ENCODE data around the gene SDK2.
A peak's percentile ranks its signal among the peaks of the same experiment; 100 is the strongest.

Gene SDK2

DNA sequence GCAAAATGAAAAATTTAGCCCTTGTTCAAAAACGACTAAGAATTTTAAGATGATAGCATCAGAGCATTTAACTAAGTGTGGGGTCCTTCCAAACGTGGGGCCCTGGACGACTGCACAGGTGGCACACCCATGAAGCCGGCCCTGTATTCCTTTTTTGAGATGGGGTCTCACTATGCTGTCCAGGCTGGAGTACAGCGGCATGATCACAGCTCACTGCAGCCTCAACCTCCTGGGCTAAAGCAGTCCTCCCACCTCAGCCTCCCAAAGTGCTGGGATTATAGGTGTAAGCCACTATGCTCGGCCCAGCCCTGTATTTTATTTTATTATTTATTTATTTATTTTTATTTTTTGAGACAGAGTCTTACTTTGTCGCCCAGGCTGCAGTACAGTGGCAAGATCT lies 241.8 kb downstream of the SDK2 start:
- no peak for DNase-seq

DNA sequence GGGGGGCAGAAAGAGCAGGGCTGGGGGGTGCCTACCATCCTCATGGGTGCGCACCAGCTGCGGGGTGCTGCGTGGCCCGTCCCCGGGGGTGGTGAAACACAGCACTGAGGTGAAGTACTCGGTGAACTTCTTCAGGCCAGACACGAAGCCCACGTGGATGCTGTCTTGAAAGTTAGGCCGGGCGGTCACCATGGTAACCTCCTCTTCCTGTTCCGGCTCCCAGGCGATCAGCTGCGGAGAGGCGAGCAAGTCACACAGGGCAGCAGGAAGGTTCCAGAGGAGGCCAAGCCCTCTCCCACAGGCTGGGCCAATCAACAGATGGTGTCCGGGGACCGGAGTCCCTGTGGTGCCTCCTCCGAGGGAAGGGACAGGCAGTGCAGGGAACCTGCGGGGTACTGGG lies 242.3 kb downstream of the SDK2 start:
- peak; percentile 83 for DNase-seq

DNA sequence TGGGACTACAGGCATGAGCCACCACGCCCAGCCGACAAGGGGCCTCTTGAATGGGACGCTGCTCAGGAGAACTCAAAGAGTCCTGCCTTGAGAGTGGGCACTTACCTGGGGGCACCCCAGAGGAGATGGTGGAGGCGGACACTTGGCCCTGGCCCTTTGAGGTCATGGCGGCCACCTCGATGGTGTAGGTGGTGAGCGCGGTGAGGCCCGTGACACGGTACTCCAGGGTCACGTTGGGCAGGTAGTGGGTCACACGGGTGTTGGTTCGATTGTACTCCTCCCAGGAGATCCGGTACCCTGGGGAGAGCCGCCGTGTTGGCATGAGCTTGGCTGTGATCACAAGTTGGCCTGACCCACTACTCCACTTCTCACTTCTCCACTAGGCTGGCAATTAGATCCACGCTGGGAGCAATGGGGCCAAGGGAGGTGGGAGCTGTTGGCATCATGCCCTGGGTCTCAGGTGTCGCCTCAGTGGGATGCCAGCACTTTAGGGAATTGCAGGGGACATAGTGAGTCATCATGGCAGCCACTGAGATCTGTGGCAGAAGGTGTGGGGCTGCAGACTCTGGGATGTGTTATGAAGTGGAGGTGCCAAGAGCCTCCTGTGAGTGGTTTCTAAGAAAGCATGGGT lies 243.2 kb downstream of the SDK2 start:
- DNase-seq: no peak

DNA sequence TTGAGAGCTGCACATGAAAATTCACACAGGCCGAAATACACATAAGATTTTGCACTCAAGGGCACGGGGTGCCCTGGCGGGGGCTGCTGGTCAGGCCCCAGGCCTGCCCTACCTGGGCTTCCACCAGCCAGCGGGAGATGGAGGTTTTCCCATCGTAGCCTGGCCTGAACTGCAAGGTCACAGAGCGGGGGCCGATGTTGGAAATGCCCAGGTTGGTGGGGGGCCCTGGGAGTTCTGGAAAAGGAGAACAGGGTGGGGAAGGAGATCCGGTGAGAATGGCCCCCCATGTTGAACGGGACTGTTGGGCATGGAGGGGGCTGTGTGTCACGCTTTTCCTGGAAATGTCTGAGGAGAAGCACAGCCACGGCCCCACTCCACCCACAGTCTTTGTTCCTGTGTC lies 245.2 kb downstream of the SDK2 start:
- DNase-seq: no peak

DNA sequence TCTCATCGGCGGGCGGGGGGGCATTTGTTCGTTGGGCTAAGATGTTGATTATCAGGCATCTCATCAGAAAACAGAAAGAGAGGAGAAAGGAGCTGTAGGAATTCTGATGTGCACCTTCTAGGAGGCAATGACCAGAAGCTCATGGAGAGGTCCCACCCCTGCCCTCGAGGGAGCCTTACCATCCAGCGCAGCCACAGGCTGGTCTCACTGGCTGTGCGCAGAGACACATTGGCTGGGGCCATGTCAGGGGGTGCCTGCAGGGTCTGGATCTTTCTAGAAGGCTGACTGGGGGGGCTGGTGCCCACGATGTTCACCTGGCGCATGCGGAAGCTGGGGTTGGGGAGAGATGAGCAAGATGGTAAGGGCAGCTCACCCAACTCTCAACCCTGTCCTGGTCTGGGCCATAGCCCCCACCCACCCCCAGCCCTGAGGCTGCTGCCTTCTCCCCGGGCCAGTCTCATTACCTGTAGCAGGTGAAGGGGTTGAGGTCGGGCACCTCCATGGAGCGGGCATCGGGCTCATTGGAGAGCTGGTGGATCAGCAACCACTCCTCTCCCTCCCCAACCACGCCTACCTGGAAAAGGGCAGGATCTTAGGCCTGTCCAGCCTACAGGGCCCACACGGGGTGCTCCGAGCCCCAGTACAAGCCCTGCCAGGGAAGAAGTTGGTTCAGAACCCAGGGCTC lies 246.2 kb downstream of the SDK2 start:
- DNase-seq: no peak

DNA sequence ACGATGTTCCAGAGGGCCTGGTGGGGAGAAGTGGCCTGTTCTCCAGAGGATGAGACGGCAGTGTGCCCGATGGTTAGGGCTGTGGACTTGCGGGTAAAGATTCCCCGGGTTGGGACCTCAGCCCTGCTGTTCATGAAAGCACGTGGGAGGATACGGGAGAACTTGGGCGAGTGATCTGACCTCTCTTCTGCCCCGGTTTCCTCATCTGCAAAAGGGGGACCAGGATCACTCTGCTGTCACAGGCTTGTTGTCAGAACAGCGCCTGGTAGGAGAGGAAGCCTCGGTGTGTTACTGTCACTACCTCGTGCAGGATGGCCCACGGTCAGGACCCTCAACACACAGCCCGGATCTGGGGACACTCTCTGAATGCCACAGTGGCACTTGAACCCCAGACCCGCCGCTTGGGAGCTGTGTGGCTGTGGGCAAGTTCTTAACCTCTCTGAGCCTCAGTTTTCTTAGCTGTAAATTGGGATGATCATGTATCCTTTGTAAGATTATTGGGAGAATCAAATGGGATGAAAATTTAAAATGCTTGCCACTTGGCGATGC lies 246.9 kb downstream of the SDK2 start:
- DNase-seq: no peak

DNA sequence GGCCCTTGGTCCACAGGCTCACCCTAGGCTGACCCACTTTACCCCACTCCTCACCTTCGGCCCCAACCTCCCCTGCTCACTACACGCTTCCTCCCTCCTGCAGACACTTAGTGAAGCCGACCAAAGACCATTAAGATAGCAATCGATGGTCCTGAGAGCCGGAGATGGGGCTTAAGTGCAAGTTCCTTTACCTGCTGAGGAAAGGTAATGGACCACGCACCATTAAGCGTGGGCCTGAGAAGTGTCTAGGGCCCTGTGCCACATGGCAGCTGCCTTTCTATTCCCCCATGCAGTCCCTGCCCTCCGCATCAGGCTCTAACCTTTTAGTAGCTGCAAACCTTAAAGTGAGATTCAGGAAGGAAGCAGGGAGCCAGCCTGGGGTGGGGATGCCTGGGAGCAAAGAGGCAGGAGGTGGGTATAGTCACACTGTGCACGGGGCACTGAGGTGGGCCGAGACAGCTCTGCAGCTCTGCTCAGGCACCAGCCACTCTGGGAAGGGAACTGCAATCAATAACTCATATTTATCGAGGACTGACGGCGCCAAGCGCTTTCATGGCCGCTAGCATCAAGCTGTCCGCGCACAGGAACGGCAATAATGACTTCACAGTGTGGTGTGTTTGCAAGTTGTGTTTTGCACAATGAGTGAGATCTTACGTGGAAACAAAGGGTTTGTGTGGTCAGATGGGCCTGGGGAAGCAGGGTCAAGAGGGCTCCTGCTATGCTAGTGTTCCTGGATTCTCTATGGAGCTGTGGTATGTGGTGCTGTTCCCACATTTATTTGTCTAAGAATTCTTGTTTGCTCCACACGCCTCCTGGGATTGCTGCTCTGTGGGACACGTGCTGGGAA lies 247.6 kb downstream of the SDK2 start:
- DNase-seq: no peak

DNA sequence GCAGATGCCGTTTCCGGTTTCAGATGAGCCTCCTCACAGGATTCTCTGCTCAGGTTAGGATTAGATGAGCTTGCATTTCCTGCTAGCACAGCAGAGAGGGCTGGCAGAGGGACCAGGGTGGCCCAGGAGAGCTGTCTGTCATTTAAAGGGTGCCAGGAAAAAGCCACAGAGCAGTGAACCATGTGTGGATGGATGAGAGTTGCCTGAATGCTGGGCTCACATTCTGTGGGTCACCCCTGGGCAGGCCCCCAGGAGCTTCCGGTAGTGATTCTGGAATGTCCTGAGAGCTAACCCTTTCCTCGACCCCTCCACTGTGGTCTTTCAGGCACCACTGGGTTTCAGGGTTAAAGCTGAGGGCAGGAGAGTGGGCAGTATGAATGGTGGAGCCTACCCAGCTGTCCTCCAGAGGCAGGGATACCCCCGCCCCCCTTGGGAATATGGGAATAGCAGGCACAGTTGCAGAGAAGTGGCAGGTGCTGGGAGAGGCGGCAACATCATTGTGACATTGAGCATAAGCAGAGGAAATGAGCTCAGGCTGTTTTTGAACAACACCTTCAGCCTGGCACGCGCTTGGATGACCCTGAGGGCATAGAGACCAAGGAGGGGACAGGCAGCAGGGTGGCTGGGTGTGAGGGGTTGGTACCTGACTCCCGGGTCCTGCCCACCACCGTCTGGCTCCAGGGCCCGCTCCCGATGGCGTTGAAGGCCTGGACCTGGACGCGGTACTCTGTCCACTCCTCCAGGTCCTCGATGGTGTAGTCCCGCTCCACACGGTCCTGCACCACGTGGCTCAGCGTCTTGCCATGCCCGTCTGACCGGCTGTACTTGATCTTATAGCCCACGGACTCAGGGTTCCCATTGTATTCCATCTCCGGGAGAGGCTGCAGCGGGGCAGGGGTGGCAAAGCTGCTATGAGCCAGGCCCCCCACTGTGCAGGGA lies 249.5 kb downstream of the SDK2 start:
- no peak for DNase-seq

DNA sequence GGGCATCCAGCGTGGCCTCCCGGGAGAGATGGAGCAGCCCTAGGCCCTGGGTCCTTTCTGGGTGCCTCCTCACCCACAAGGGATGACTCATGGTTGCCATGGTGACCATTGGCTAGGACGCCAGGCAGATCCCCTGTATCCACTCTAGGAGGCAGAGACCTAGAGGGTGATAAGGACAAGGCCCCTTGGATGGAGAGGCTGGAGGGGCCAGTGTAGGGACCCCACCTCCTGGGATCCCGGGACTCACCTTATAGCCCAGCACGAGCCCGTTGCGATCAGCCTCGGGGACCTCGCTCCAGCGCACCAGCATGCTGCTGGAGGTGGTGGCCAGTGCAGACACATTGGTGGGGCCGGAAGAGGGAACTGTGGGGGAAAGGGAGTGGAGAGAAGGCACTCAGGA lies 250.3 kb downstream of the SDK2 start:
- DNase-seq: peak; percentile 30

DNA sequence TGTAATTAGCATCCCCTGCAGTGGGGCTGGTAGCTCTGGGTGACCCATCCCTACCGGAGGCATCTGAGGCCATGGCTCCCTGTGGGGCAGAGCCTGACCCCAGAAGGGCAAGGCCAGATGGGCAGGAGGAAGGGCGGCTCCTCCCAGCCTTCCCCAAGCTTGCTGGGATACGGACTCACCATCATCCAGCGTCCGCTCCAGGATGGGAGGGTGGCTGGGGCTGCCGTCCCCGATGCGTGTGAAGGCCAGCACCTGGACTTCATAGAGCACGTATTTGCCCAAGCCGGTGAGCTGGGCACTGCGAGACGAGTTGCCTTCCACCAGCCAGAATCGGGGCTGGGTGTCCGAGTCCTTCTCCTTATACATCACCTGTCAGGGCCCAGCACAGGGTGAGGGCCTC lies 250.9 kb downstream of the SDK2 start:
- no peak for DNase-seq

DNA sequence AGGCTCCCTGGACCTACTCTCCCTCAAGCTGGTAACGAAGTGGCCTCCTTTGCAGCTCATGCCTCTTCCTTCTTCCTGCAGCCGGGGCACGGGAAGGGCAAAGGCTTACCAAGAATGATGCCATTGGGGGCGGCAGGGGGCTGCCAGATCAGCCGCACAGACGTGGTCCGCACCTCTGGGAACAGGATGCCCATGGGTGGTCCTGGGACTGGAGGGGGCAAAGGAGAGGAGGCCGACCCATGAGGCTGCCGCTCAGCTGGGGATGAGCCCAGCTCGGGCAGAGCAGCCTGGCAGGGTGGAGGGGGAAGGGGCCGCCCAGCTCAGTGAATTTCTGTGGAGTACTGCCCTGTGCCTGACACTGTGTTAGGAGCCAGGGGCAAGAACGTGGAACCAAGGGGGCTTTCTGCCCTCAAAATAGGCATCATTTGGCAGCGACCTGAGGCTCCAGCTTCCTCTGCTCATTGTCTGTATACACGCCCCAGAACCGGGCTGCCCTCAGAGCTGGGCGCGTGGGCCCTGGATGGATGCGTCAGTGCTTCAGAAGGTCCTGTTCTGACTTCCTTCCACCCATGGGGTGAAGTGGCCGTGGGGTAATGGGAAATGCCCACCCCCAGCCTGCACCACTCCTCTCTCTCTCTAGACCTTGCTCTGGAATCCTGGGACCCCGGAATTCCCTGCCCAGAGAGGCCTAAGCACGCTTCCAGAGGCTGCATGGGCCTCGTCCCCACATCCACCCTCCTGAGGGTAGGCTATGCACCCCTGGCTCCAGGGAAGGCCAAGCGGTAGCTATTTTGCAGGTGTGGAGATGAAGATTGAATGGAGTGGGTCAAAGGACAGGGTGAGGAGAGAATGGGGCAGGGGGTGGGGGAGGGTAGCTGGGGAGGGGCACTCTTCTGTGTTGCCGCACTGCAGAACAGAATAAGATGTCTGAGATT lies 252.6 kb downstream of the SDK2 start:
- DNase-seq: no peak

DNA sequence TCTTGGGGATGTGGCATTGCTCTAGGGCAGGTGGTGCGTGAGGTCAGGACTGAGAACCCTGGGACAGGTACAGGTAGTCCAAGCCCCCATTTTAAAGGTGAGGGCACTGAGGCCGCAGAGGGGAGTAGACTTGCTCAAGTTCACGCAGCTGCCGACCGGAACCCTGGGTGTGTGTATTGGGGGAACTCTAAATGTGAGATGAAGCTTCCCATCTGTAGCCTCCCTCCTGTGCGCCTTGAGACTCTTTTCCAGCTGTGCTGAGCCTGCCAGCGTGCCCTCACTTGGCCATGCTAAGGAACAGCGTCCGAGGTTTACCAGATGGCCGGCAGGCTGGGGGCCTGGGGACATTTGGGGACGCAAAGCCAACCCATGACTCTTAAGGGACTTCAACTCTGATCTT lies 253.4 kb downstream of the SDK2 start:
- no peak for DNase-seq

DNA sequence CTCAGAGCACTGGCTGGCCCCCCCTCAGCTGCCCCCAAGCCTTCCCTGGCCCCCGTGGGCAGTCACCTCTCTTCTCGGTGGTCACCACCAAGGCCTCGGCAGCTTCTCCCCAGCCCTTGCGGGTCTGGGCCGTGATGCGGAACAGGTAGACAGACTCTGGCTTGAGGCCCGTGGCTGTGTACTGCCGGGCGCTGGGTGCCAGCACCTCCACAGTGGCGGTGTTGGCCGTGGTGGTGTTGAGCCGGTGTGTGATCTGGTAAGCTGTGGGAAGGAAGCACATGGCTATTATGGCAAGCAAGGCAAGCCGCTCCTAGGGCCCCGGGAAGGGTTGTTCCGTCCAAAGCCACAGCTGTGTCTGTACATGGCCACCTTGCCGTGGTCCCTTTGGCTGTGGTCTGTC lies 254.0 kb downstream of the SDK2 start:
- DNase-seq: no peak

DNA sequence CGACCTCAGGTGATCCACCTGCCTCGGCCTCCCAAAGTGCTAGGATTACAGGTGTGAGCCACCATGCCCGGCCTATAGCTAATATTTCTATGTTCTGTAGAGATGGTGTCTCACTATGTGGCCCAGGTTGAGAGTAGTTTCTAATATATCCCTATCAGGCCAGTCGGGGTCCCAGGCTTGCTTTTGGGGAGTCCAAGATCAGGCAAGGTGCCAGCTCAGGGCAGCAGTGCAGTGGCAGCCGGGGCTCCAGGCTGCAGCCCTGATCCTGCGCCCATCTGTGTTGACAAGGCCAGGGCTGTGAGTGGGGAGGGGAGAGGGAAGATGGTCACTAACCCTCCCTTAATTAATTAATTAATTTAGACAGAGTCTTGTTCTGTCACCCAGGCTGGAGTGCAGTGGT lies 254.8 kb downstream of the SDK2 start:
- no peak for DNase-seq

DNA sequence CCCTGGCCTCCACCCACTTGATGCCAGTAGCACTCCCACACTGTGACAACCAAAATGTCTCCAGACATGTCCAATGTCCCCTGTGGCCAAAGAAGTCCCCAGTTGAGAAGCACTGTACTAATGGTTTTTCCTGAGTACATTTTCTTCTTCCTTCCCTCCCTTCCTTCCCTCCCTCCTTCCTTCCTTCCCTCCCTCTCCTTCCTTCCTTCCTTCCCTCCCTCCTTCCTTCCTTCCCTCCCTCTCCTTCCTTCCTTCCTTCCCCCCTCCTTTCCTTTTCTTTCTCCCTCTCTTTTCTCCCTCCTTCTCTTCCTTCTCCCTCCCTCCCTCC lies 255.7 kb downstream of the SDK2 start:
- no peak for DNase-seq

DNA sequence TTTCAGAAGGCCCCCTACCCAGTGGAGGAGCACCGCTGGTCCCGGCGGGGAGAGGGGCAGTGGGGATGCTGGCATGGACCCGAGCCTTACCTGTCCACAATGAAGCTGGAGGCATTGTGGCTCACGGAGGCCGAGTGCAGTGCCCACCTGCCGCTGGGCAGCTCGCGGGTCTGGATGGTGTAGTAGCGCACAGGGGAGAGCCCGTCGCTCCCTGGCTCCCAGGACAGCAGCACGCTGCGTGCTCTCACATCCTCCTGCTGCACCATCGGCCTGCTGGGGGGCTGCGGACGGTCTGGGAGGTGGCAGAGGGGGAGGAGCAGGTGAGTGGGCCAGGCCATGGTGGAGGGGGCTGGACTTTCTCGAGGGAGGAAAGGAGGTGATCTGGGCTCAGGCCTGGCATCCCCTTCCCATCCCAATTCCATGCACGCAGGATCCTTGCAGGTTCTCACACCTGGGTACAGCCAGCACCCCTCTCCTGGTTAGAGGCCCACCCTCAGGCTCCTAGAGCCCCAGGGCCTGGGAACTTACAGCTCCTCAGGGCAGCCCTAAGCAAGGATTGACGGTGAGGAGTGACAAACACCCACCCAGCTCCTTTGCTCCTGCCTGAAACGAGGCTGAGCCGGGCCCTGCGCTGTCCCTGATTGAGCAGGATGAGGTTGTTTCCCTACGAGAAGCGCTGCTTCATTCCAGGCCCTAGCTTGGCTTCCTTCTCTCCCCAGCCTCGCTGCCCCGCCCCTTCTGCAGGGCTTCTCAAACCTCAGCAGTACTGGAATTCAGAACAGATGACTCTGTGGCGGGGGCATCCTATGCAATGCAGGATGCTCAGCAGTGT lies 256.3 kb downstream of the SDK2 start:
- no peak for DNase-seq

DNA sequence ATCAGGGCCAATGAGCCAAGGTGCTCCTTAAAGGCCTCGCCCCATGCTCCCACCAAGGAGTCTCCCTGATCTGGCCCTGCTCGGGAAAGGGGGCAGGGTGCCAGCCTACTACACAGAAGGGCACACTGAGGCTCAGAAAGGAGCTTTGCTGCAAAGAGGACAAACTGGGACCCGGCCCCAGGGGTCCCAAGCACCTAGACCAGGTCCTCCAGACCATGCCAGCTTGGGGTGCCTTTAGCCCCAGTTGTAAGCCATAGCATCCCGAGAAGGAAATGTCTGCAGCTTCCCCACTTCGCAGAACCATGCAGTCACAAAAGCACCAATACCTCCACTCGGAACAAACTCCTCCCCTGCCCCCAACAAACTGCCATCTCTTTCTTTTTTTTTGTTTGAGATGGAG lies 257.7 kb downstream of the SDK2 start:
- DNase-seq: no peak

DNA sequence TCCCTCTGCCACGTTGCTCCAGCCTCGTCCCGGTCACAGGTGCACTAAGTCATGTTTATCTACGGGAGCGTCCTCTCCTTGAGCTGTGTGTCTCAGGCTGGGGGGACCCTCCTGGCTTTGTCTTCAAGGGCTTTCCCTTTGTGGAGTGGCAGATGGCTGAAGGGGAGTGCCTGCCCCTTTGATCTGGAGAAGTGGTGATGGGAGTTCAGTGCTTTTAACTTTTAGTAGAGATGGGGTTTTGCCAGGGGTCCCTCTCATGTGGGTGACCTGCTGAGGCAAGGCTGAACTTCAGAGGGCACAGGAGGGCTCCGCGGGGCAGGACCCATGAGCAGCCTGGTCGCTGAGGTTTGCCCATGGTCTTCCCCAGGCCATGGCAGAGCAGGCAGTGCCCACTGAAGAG lies 259.3 kb downstream of the SDK2 start:
- DNase-seq: no peak

DNA sequence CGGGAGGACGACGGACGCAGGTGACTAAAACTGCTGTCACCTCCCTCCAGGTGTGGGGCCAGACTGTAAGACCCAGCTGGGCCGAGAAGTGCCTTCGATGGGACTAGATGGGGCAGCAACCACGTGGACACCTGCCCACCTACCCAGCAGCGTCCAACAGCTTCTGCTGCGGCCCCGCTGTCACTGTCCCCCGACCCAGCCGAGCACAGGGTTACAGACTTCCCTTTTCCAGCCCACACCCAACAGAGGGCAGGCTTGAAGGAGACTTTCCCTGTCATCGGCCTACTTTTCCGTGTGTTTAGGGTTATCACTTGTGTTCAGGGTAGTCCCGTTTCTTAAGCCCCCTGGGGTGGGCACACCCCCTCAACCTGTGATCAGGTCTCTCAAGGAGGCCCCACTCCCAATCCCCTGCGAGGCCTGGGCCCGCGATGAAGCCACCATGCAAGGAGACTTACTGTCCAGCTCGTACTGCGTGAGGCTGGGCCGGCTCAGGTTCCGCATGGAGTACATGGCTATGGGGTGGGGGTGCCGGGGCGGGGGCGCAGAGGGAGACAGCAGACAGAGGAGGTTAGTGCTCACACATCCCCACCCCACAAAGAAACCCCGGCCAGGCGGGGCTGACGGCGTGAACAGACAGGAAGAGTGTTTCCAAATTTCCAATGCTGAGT lies 263.7 kb downstream of the SDK2 start:
- DNase-seq: no peak

DNA sequence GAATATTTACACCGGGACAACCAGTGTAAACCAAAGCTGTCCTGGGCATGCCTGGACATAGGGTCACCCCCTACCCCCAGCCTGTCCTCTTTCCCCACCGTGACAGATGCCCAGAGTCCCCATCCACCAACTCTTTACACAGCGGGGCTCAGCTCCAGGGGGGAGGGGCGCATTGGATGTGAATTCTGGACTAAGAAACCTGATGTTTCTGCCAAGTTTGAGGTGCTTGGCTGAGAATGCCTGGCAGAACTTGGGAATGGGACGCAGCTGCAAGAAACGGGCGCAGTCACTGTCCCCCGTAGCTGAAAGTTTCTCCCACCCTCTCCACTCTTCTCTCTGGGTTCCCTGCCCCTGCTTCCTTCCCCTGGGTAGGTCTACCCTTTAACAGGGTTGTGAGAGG lies 264.4 kb downstream of the SDK2 start:
- DNase-seq: no peak

All from hematopoietic multipotent progenitor cell treated with erythropoietin and hydrocortisone succinate and interleukin-3 and kit ligand, for 4 days (in vitro differentiated cells).